Lower leg skin (tissue), 3 donors: ENCODE results near the gene UQCC2.

Source experiments
- POLR2A ChIP-seq, 2 donors: fragments of 450-650 bp; IDR thresholded peaks; one replicate each; pipeline ENCODE4 v1.6.1; 2016 to 2017; ENCODE audit warnings: antibody characterized with exemption in 2 of 2, mild to moderate bottlenecking in 1 of 2, moderate library complexity in 1 of 2
- TF ChIP-seq, protein P1 (sequence below), 3 donors: fragments of 450-650 bp; IDR thresholded peaks; one replicate each; pipeline ENCODE4 v1.5.1; 2016; ENCODE audit warnings: antibody characterized with exemption in 3 of 3, mild to moderate bottlenecking in 3 of 3, moderate library complexity in 2 of 3

DNA sequence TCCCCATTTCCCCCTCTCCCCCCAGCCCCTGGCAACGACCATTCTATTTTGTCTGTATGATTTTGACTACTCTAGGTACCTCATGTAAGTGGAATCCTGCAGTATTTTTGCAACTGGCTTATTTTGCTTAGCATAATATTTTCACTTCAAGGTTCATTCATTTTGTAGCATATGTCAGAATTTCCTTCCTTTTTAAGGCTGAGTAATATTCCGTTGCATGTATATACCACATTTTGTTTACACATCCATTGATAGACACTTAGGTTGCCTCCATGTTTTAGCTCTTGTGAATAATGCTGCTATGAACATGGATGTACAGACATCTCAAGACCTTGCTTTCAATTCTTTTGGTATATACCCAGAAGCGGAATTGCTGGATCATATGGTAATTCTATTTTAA is 1.4 kb upstream of the UQCC2 start:
- TF ChIP-seq, protein P1, sequence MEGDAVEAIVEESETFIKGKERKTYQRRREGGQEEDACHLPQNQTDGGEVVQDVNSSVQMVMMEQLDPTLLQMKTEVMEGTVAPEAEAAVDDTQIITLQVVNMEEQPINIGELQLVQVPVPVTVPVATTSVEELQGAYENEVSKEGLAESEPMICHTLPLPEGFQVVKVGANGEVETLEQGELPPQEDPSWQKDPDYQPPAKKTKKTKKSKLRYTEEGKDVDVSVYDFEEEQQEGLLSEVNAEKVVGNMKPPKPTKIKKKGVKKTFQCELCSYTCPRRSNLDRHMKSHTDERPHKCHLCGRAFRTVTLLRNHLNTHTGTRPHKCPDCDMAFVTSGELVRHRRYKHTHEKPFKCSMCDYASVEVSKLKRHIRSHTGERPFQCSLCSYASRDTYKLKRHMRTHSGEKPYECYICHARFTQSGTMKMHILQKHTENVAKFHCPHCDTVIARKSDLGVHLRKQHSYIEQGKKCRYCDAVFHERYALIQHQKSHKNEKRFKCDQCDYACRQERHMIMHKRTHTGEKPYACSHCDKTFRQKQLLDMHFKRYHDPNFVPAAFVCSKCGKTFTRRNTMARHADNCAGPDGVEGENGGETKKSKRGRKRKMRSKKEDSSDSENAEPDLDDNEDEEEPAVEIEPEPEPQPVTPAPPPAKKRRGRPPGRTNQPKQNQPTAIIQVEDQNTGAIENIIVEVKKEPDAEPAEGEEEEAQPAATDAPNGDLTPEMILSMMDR (IDR thresholded peaks at IDR 0.05) = no peak
- no peak for TF ChIP-seq POLR2A (IDR thresholded peaks at IDR 0.05)
